Head of caudate nucleus (tissue), 42 donors: ENCODE results near the gene ATG7.
"Not testable (repeated sequence)": the region's sequence is repeated elsewhere in the genome, so short reads cannot be mapped to it uniquely, and the experiment has no call there.

Experiments used
- DNase-seq, 42 donors: peaks; one replicate each; pipeline versions ENCODE4 v3.0.0 to v3.0.0-alpha.2; 2020 to 2021; ENCODE audit warnings: mixed read lengths in 7 of 42
- intact Hi-C: fragments of 100-400 bp; cut with DNase I; formaldehyde crosslinking; loops from one replicate; pipeline ENCODE4 v1.15.0; 2022

Gene ATG7

GRCh38 chr3:11394392-11394791, 122.2 kb downstream of the ATG7 start:
- no peak for DNase-seq
- intact Hi-C loops, result no loop called here

- intact Hi-C loops, result no loop called here
- no peak for DNase-seq
Observed at GRCh38 chr3:11400213-11400612, 128.0 kb downstream of the ATG7 start.

GRCh38 chr3:11401434-11401833, 129.2 kb downstream of the ATG7 start:
- intact Hi-C loops, result no loop called here
- DNase-seq, result no peak

GRCh38 chr3:11405323-11405722, 133.1 kb downstream of the ATG7 start:
- intact Hi-C loops, result no loop called here
- DNase-seq, result no peak

- intact Hi-C loops, result no loop called here
- no peak for DNase-seq
Observed at GRCh38 chr3:11407644-11408043, 135.4 kb downstream of the ATG7 start.

- intact Hi-C loops, DNase-seq: not testable (repeated sequence)
Observed at GRCh38 chr3:11408324-11408859, 136.2 kb downstream of the ATG7 start.

- no peak for DNase-seq
- intact Hi-C loops, result no loop called here
Observed at GRCh38 chr3:11410564-11410963, 138.4 kb downstream of the ATG7 start.

GRCh38 chr3:11411956-11412355, 139.8 kb downstream of the ATG7 start:
- intact Hi-C loops, result no loop called here
- DNase-seq, result no peak

GRCh38 chr3:11413071-11413470, 140.9 kb downstream of the ATG7 start:
- intact Hi-C loops, result no loop called here
- DNase-seq, result no peak

- no peak for DNase-seq
- intact Hi-C loops, result no loop called here
Observed at GRCh38 chr3:11415099-11415498, 142.9 kb downstream of the ATG7 start.

GRCh38 chr3:11420066-11420465, 147.9 kb downstream of the ATG7 start:
- DNase-seq, result no peak
- intact Hi-C loops, result no loop called here

- no peak for DNase-seq
- intact Hi-C loops, result no loop called here
Observed at GRCh38 chr3:11422291-11422690, 150.1 kb downstream of the ATG7 start.

GRCh38 chr3:11423868-11424267, 151.7 kb downstream of the ATG7 start:
- DNase-seq, result no peak
- intact Hi-C loops, result no loop called here

- DNase-seq, result no peak
- intact Hi-C loops, result no loop called here
Observed at GRCh38 chr3:11424277-11424676, 152.1 kb downstream of the ATG7 start.

- no peak for DNase-seq
- intact Hi-C loops, result no loop called here
Observed at GRCh38 chr3:11430207-11430606, 158.0 kb downstream of the ATG7 start.

GRCh38 chr3:11430624-11431023, 158.4 kb downstream of the ATG7 start:
- no peak for DNase-seq
- intact Hi-C loops, result no loop called here

GRCh38 chr3:11431319-11431718, 159.1 kb downstream of the ATG7 start:
- DNase-seq, result no peak
- intact Hi-C loops, result no loop called here

- intact Hi-C loops, result no loop called here
- DNase-seq, result peak in 40 of 42 donors; percentile 6 to 84 (median 43)
Observed at GRCh38 chr3:11434017-11434526, 161.9 kb downstream of the ATG7 start.

- intact Hi-C loops, result no loop called here
- DNase-seq, result peak in 1 of 42 donors; percentile 8
Observed at GRCh38 chr3:11434563-11435096, 162.4 kb downstream of the ATG7 start.

- no peak for DNase-seq
- intact Hi-C loops, result no loop called here
Observed at GRCh38 chr3:11435440-11436165, 163.4 kb downstream of the ATG7 start.

- intact Hi-C loops, result no loop called here
- no peak for DNase-seq
Observed at GRCh38 chr3:11436775-11437174, 164.6 kb downstream of the ATG7 start.
